NCI-H345 (cell line): ENCODE data around the gene PTPN2.
"Not testable (repeated sequence)": the region's sequence is repeated elsewhere in the genome, so short reads cannot be mapped to it uniquely, and the experiment has no call there.

Experiments
- DNase-seq: peaks from one replicate; lab custom pipeline; 2025; lab: John Stamatoyannopoulos, UW

Gene PTPN2

DNA sequence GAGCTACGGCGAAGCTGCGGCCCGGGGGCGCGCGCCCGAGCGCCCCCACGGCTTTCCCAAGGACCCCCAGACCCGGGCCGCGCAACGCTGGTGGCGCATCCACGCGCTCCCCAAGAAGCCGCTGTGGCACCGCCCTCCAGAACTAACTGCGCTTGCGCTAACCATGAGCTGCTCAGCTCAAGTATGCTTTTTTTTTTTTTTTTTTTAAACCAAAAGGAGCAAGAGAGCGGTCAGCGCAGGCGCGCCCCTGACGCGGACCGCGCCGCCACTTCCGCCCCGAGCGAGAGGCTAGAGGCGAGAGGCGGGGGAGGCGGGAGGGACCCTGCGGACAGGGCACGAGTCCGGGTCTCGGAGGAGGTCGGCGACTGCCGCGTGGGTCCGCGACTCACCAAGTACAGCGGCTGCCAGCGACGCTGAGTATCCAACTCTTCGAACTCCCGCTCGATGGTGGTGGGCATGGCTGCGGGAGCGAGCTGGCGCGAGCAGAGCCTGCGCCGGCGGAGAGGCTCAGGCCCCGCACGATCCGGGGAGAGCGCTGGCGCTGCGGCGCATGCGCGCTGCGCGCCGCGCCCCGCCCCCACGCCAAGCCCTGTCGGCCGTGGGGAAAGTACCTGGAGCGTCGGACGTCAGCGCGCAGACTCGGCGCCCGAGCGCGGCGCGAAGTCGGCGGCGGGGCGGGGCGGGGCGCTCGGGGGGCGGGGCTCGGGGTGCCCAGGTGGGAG, at the start of gene PTPN2:
Gene PTPN2 (minus strand): TSS at position 554 of the 722 bp plus-strand sequence. CDS start 96 bp downstream, at position 458.
- DNase-seq: peak; percentile 90

DNA sequence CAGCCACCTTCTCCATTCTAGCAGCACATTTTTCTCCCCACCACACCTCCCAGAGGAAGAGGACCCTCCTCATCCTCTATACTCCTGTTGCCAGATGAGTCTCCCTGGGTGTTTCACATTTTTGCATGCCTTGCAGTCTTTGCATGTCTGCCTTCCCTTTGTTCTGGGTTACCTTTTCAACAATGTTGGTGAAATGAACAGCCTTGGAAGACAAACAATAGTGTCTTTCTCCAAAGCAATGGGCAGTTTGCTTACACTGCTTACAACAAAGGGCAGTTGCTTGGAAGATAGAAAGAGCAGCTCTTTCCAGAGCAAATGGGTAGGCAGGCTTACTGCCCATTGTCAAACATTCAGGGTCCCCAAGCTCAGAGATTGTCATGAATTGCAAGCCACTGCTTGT, 49.3 kb upstream of the PTPN2 start:
- DNase-seq: no peak

DNA sequence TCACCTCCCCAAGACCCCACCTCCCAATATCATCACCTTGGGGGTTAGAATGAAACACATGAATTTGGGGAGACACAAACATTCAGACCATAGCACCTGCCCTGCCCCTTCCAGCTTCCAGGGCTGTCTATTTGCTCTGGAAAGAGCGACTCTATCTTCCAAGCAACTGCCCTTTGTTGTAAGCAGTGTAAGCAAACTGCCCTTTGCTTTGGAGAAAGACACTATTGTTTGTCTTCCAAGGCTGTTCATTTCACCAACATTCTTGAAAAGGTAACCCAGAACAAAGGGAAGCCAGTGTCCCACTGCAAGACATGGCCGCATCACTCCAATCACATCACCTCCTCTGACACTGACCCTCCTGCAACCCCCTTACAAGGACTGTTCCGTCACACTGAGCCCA, 46.9 kb upstream of the PTPN2 start:
- no peak for DNase-seq

DNA sequence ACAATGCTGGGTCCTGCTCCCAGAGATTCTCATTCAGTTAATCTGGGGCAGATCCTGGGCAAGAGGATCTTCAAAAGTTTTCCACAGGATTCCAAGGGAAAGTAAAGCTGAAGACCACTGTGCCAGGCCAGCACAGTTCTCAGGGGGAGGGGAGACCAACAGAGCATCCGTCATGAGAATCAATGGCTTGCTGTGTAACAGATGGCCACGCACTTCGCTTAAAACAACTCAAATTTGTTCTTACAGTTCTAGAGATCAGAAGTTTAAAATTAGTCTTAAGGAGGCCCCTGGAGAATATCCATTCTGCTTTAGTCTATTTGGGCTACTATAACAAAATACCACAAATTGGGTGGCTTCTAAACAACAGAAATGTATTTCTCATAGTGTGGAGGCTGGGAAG, 46.3 kb upstream of the PTPN2 start:
- no peak for DNase-seq

DNA sequence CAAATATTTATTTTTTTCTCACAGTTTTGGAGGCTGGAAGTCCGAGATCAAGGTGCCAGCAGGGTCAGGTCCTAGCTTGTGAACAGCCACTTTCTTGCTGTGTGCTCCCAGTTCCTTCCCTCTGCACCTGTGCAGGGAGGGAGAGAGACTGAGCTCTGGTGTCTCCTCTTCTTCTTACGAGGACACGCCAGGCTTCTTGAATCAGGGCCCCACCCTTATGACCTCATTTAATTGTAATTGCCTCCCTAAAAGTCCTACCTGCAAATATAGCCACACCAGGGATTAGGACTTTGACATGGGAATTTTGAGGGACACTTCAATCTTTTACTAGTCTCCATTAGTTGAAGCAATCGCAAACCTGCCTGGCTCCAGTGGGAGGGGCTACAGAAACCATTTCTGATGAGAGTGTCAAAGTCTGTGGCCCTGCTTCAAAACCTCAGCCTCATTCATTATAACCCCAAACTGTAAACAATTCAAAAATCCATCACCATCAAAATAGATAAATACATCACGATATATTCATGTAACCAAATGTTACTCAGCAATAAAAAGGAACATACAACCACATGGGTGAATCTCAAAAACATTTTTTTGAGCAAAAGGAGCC, 45.5 kb upstream of the PTPN2 start:
- no peak for DNase-seq

DNA sequence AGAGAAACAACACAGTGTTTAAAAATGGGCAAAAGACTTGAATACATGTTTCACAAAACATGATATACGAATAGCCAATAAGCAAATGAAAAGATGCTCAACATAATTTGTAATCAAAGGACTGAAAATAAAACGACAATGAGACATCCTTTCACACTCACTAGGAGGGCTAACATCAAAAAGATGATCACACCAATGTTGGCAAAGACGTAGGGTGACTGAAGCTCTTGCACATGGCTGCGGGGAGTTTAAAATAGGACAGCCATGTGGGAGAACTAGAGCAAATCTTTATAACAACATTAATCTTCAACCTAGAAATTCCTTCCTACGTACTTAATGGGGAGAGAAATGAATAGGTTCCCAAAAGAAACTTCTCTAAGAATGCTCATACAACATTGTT, 44.6 kb upstream of the PTPN2 start:
- DNase-seq: no peak

DNA sequence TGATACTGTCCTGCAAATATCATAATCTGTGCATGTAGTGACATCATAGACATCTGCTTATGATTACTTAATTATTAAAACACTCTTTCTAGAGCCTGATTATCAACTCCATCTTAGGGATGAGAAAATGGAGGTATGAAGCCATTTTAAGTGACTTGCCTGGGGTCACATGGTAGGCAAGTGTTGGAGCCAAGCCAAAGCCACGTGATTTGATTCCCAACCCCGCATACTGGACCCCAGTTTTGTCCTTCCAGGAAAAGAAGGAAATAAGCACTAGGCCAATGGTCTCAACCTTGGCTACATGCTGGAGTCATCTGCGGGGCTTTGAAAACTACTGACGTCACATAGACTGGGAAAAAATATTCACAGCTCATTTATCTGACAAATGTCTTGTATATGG, 44.2 kb upstream of the PTPN2 start:
- no peak for DNase-seq

DNA sequence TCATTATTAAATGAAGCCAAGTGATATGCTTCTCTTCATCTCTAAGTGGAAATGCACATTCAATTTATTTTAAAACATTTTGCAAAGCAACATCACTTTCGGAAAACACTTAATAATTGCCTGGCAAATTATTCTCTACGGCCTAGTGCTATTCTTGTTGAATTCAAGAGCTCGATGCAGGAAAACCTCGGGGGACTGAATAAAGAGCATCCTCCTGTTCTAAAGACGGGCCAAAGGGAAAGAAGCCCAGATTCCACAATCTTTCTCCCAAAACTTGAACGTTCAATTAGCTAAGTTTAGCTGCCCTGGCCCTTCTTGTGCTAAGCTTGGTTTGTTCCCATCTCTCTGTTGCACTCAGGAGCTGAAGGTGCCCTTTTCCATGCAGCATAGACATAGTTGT, 40.6 kb upstream of the PTPN2 start:
- DNase-seq: no peak

DNA sequence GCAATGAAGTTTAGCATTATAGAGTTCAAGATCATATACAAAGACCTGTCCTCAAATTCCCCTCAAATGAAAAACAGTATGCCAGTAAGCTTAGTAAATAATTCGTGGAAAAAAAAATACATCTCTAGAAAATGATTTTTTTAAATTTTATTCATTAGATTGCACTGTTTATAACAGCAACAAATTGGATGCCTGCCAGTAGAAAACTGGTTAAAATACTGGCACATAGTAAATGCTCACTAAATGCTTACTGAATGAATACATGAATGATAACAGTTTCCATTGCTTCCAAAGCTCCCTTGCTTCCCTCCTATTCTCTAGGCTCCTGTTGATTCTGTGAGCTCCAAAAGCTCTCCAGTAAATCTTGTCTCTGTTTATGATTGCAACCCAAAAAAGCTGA, 38.2 kb upstream of the PTPN2 start:
- no peak for DNase-seq

DNA sequence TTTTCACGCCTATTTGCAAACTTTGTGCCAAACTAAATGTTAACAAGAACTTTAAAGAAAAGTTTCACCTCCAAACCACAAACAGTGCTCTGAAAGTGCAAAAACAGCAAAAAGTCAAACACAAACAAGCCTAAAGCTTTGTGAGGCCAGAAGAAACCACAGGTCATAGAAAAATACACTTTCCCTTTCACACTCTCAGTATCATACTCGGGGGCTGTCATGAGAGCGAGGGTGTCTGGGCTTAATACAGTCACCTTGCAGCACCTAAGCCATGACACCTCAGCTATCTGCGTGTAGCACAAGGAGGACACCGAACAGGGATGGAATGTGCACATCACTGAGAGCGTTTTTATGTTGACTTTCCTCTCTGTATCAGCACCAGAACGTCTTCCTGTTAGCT, 37.1 kb upstream of the PTPN2 start:
- DNase-seq: no peak

DNA sequence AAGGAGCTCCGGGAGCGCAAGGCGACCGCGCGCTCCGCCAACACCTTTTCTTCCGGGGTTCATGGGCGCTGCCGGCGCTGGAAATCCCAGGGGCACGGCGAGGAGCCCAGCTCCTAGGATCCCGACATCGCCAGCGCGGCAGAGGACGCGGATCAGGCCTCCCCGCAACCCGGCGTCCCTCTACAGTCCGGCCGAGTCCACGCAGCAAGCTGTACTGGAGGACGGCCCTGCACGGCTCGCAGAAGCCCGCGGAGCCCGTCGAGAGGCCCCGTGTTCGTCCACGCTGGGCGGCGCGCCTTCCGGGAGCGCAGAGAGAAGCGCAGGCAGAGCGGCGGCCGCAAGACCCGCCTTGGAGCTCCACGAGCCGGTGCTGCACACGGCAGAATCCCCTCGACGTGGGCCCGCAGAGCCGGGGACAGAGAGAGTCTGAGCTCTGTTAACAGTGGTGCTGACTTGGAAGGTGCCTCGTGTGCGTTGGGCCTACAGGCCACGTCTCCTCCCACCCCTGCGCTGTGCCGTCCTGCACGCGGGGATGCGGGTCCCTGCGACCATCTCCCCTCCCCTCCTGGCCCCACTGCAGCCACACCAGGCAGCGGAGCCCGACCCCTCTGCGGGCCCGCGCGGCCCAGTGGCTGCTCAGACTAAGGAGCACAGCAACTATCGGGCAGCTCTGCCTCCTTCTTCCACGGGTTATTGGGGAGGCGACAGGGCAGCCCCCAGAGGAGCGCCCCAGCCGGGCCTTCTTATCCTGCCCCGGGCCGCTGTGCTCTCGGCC, 28.1 kb upstream of the PTPN2 start:
- no peak for DNase-seq

DNA sequence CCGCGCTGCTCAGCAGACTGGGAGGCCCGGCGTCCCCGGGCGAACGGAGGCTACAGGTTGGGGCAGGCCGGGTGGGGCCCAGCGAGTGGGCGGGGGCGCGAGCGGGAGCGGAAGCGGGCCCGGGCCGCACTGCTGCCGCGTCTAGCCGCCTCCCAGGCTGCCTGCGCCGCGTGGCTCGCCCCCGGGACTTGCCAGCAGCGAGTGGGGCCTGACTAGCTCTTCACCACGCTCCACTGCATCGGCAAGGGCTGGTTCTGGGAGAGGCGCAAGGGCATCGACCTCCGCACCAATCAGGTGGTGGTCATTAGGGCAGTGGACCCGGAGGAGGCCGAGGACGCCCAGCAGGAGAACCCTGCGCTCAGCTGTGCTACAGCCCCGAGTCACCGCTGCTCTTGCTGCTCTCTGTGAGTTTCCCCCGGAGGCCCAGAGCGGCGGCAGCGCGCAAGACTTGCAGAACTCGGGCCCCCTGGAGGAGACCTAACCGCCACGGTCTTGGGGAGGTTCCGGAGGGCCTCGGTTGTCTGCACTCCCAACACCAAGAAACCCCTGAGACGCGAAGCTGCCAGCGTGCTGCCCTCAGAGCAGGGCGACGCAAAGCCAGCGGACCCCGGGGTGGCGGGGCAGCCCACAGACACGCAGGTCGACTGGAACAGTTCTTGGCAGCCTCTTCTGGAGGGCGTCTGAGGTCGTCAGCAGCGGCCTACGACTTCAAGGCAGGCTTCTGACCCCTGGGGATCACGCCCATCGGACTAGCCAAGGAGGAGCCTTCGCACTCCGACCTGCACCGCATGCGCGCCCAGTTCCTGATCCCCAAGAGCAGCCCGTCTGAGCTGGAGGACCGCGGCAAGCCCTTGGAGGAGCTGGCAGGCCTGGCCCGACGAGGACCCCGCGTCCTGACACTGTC, 27.2 kb upstream of the PTPN2 start:
- no peak for DNase-seq

DNA sequence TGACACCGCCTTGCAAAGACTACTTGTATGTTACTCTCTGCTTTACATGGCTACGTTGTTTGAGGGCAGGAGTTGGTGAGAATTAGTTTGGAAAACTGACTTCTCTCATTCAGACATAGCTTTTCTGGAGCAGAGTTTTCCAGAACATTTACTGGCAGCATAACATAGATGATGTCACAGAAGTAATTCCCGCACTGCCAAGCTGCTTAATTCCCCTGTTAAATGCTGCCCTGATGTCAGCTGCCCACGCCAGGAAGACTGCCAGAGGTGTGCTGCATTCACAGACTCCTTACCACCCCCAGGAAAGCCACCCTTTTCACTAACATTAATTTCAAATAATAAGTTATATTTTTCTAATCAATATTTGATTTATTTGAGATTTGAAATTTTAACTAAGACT, 24.7 kb upstream of the PTPN2 start:
- no peak for DNase-seq

DNA sequence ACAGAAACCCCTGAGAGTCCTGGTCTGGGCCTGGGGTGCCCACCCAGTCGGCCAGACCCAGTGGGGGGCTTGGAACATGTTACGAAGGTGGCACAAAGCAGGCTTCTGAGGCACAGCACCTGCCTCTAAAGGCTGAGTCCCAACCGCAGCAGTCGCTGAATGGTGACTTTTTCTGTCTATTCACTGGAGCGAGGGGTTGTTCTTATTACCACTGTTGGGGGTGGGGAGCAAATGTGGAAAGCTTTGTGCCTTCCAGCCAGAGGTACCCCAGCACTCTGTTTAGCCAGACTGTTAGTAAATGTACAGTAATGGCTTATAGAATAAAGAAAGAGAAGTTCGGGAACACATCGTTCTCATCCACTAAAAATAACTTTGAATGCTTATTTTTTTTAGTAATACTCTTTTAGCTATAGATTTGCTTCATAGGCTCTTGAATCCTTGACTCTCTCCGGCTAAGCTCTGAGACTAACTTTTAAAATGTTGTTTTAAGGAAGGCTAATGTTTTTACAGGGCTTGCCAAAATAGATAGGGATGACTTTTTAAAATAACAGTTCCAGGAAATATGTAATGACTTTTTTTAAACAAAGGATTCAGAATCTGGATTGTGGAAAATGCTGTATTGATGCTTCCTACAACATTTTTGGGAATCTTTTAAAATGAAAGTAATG, 23.4 kb upstream of the PTPN2 start:
- no peak for DNase-seq

DNA sequence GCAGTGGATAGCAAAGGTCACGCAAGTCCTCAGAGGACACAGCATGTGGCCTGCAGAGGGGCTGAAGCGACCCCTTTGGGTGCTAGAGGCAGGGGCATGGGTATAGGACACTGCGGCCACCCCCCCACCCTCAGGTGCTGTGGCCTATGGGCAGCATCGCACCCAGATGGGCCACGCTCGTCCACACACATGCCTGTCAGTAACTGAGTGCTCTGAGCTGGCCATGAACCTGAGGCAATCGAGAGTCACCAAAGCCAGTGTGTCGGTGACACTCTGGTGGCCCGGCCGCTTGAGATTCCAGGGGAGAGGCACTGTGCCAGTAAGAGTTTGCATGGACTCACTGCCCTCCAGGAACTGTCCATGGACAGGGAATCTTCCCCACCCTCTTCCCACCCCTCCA, 22.7 kb upstream of the PTPN2 start:
- no peak for DNase-seq

DNA sequence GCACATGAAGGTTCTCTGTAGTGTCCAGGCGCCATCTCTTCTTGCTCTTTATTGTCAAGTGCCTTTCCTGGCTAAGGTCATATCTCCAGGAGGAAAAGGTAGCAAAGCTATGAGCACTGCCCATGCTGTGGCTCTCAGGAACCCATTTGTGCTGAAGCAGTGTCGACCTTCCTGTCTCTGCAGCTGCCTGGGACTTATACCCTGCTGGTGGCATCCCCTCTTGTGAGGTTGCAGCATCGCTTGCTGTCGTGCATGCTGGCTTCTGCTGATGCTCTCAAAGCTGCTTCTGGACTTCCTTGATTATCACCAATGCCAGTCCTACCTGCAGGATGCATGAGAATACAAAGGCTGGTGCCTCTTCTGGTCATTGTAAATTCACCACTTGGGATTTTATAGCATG, 22.1 kb upstream of the PTPN2 start:
- no peak for DNase-seq

DNA sequence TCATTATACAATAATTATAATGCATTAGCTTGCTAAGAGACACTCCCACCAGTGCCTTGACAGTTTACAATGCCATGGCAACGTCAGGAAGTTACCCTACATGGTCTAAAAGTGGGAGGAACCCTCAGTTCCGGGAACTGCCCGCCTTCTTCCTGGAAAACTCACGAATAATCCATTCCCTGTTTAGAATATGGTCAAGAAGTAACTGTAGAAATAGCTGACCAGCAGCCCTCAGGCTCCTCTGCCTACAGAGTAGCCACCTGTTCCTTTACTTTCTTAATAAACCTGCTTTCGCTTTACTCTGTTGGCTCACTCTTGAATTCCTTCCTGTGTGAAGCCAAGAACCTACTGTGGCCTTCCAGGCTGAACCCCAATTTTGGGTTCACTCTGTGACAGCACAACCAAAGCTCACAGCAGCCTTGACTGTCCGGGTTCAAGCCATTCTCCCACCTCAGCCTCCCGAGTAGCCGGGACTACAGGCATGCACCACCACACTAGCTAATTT, 20.0 kb upstream of the PTPN2 start:
- DNase-seq: no peak

DNA sequence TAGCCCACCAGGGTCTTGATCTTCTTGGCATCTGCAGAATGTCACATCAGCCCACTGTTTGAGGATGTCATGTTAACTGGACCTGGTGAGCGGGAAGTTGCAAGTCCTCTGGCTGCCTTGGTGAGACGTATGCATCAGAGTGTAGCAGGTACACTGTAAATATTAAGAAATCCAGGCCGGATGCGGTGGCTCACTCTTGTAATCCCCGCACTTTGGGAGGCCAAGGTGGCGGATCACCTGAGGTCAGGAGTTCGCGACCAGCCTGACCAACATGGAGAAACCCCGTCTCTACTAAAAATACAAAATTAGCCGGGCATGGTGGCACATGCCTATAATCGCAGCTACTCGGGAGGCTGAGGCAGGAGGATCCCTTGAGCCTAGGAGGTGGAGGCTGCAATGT, 17.2 kb upstream of the PTPN2 start:
- DNase-seq: not testable (repeated sequence)

DNA sequence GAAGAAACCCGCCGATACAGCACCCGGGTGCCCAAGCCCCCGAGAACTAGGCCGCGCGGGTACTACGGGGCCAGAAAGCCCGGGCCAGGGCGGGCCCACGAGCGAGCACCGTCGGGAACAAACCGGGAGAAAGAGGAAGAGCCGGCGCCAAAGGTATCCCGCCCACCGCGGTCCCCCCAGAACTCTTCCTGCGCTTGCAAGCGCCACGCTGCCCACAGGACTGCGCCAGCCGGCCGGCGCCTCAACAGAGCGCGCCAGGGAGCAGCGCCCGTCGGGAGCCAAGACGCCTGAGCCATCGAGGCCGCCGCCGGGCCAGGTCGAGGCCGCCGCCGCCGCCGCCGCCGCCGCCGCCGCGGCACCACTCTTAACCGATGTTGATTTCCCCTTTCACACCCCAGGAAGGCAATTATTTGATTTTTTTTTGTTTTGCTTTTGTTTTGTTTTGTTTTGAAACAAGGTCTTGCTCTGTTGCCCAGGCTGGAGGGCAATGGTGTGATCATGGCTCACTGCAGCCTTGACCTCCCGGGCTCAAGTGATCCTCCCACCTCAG, 12.8 kb upstream of the PTPN2 start:
- not testable (repeated sequence) for DNase-seq

DNA sequence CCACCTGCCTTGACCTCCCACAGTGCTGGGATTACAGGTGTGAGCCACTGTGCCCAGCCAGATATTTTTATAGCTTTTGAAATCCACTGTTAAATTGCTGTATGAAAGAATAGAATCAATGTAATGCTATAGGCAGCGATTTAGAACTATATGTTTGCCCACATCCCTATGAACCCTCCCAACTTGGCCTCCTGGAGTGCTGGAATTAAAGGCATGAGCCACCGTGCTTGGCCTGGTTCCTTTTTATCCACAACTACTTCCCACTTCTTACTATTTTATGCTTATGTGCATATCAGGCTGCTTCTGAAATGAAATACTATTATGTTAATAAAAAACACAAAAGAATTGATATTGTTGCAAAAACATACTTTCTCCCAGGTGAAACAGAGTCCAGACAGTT, 11.6 kb upstream of the PTPN2 start:
- no peak for DNase-seq

DNA sequence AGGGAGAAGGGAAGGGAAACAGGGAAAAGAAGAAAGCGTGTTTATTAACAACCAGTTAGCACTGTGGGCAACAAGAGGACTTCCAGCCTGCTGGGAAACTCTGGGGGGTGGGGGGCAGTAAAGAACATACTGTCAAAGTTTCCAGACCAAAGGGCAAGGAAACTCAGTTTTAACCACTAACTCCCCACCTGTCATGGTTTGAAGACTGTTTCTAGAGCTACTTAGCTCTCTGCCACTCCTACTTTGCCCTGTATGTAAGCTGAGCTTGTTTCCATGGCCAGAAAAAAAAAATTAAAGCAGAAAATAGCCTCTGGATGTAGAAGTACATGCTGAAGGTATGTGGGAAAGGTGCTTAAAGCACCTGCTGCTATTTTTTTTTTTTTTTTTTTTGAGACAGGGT, 11.0 kb upstream of the PTPN2 start:
- DNase-seq: no peak
